Stimulated activated effector memory CD8-positive, alpha-beta T cell treated with anti-CD3 and anti-CD28 coated beads, Interleukin-12 subunit alpha, Interleukin-12 subunit beta, amount 100 ng/mL, for 72 hours (primary cell): ENCODE measurements around the gene MRPL12.

Experiments used
- ATAC-seq: fragments of 150-1000 bp; cut with Tn5 transposase; 2 replicates; pipeline ENCODE4 v1.10.0; 2021
- DNase-seq, 2 donors: peaks; one replicate each; pipeline ENCODE4 v3.0.0; 2021 to 2022; ENCODE audit warnings: low spot score in 2 of 2
- H3K27ac Mint-ChIP-seq: one replicate; pipeline ENCODE4 v1.8.0; 2022; ENCODE audit warnings: mild to moderate bottlenecking, mixed read lengths
- H3K36me3 Mint-ChIP-seq: one replicate; pipeline ENCODE4 v1.8.0; 2022; ENCODE audit warnings: mild to moderate bottlenecking, mixed read lengths
- H3K4me1 Mint-ChIP-seq: one replicate; pipeline ENCODE4 v1.8.0; 2022; ENCODE audit warnings: mixed read lengths
- H3K4me3 Mint-ChIP-seq: one replicate; pipeline ENCODE4 v1.8.0; 2022; ENCODE audit warnings: mild to moderate bottlenecking, mixed read lengths
- H3K9me3 Mint-ChIP-seq: one replicate; pipeline ENCODE4 v1.8.0; 2022; ENCODE audit warnings: mixed read lengths

The MRPL12 gene

GRCh38 chr17:81706232-81706611, 3.1 kb downstream of the MRPL12 start:
- no peak overlapping the region for H3K4me3 Mint-ChIP-seq
- H3K9me3 Mint-ChIP-seq = no peaks in the 10 kb centered on the region
- no peak overlapping the region for H3K27ac Mint-ChIP-seq
- H3K4me1 Mint-ChIP-seq = peaks cover 52% of the 10 kb centered on the region
- ATAC-seq (no peak), DNase-seq (no peak)
- peaks cover 78% of the 10 kb centered on the region for H3K36me3 Mint-ChIP-seq

GRCh38 chr17:81706757-81707624, 3.8 kb downstream of the MRPL12 start:
- no peak overlapping the region for H3K4me3 Mint-ChIP-seq
- ATAC-seq = no peak
- DNase-seq = no peak

GRCh38 chr17:81707725-81708646, 4.8 kb downstream of the MRPL12 start:
- Mint-ChIP-seq H3K4me3 (no peak overlapping the region), H3K4me1 (peaks cover 42% of the 10 kb centered on the region), H3K27ac (no peak overlapping the region), H3K9me3 (no peaks in the 10 kb centered on the region), H3K36me3 (peaks cover 70% of the 10 kb centered on the region)
- no peak for DNase-seq
- no peak for ATAC-seq

More at GRCh38 chr17:81706757-81707624, 3.8 kb downstream of the MRPL12 start:
- Mint-ChIP-seq H3K36me3 (peaks cover 74% of the 10 kb centered on the region), H3K9me3 (no peaks in the 10 kb centered on the region), H3K27ac (no peak overlapping the region), H3K4me1 (peaks cover 44% of the 10 kb centered on the region)

- no peak overlapping the region for H3K27ac Mint-ChIP-seq
- ATAC-seq (no peak), DNase-seq (no peak)
- peaks cover 65% of the 10 kb centered on the region for H3K36me3 Mint-ChIP-seq
- no peaks in the 10 kb centered on the region for H3K9me3 Mint-ChIP-seq
- H3K4me3 Mint-ChIP-seq = no peak overlapping the region
- peaks cover 43% of the 10 kb centered on the region for H3K4me1 Mint-ChIP-seq
Observed at GRCh38 chr17:81708739-81709185, 5.6 kb downstream of the MRPL12 start.

- Mint-ChIP-seq H3K4me3 (peak overlapping the region; percentile 74), H3K4me1 (peaks cover 28% of the 10 kb centered on the region), H3K9me3 (no peaks in the 10 kb centered on the region), H3K36me3 (peaks cover 46% of the 10 kb centered on the region), H3K27ac (peak overlapping the region; percentile 79)
- DNase-seq (no peak), ATAC-seq (no peak)
Observed at GRCh38 chr17:81710514-81711308, 7.5 kb downstream of the MRPL12 start.

DNA sequence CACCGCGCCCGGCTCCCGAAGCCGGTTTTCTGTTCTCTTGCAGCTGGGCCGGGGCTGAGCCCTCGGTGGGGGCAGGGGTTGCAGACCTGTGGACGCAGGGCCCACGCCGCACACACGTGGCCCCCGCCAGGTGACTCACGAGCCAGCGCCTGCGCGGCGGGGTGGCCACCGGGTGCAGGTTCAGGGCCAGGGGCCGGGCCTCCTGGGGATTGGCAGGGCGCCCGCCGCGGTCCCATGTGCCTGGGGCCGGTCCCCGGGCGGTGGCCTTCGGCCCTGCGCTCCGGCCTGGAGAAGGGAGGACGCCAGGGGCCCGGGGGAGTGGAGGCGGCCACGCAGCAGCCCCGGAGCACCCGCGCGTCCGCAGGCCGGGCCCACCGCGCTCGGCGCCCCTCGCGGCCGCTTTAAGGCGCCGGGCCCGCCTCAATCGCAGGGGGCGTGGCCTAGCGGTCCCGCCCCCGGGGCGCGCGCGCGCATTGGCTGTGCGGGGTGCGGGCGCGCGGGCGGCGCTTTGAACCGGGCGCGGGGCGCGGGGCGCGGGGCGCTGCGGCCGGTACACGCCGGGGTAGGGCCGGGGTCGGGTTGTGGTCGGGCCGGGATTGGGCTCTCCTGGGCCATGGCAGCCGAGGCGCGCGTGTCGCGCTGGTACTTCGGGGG, 8.8 kb downstream of the MRPL12 start, which contains the start of gene SLC25A10:
SLC25A10 (plus strand) TSS at position 471 of the 654 bp plus-strand sequence; CDS start at position 614, 143 bp downstream.
- Mint-ChIP-seq H3K36me3 (peaks cover 33% of the 10 kb centered on the region), H3K9me3 (no peaks in the 10 kb centered on the region), H3K27ac (peak within 1 kb of the TSS; percentile 79), H3K4me1 (peaks cover 17% of the 10 kb centered on the region), H3K4me3 (peak within 1 kb of the TSS; percentile 81)
- peak; percentile 80 to 91 for DNase-seq
- ATAC-seq = peak; percentile 91

GRCh38 chr17:81712468-81713003, 9.4 kb downstream of the MRPL12 start:
- Mint-ChIP-seq H3K36me3 (peaks cover 27% of the 10 kb centered on the region), H3K4me3 (peak overlapping the region; percentile 81), H3K27ac (peak overlapping the region; percentile 58), H3K9me3 (no peaks in the 10 kb centered on the region), H3K4me1 (peaks cover 17% of the 10 kb centered on the region)
- ATAC-seq (peak; percentile 31), DNase-seq (no peak)

DNA sequence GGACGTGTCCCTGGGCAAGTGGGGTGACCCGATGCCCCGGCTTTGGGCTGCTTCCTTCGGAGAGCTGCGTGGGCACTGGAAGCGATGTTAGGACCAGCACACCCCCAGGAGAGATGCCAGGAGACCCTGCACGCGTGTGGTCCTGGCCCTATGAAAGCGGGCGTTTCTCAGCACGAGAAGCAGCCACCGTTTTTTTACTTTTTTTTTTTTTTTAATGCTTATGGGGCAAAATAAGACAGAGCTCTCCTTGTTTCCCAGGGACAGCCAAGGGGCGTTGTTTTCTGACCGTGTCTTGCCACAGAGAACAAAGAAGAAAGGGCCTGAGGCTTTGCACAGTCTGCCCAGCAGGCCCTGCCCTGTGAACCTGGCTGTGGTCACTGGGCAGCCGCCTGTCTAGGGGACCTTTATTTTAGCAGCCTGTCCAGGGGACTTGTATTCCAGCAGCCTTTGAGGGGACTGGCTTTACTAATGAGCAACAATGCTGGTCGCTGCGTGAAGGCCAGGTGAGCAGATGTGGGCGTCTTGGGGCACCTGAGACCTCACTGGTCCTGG, 9.9 kb downstream of the MRPL12 start:
- peaks cover 17% of the 10 kb centered on the region for H3K4me1 Mint-ChIP-seq
- DNase-seq = no peak
- H3K27ac Mint-ChIP-seq = peak overlapping the region; percentile 58
- no peak for ATAC-seq
- H3K9me3 Mint-ChIP-seq = no peaks in the 10 kb centered on the region
- peaks cover 23% of the 10 kb centered on the region for H3K36me3 Mint-ChIP-seq
- H3K4me3 Mint-ChIP-seq = peak overlapping the region; percentile 81

DNA sequence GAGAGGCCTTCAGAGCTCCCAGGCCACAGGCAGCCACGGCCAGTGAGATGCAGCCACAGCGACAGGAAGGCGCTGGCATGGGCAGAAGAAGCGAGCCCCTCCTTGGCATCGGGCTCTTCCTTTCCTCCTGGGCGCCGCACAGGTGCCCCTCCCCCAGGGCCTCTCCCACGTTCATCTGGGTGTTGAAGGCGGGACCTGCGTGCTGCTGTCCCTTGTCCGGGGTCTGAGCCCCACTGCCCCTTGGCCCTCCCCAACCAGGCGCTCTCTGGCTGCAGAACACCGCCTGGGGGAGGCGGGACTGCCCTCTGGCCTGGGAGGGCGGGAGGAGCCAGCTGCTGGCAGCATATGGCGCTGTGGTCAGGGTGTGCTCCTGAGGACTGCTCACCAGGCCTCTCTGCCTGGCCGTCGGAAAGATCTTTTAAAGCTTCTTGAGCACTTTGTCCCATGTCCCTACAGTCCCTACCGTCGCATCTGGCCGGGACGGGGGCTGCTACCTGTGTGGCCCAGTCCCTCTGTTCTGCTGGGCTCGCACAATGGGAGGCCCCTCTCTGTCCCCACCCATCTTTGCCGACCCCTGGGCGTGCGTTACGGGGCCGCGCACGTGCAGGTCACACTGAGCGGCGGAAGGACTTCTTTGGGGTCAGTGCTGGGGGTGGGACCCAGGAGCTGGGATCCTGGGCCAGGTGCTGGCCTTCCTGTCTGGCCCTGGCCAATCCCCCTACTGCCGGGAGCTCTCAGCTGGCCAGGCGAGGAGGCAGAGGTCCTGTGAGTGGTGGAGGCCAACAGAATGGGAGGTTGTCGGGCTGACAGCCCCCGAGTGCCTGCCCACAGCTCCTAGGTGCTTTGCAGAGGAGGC, 10.6 kb downstream of the MRPL12 start:
- ATAC-seq (no peak), DNase-seq (no peak)
- H3K36me3 Mint-ChIP-seq = peaks cover 23% of the 10 kb centered on the region
- H3K4me1 Mint-ChIP-seq = peaks cover 17% of the 10 kb centered on the region
- peak overlapping the region; percentile 81 for H3K4me3 Mint-ChIP-seq
- no peaks in the 10 kb centered on the region for H3K9me3 Mint-ChIP-seq
- H3K27ac Mint-ChIP-seq = no peak overlapping the region

DNA sequence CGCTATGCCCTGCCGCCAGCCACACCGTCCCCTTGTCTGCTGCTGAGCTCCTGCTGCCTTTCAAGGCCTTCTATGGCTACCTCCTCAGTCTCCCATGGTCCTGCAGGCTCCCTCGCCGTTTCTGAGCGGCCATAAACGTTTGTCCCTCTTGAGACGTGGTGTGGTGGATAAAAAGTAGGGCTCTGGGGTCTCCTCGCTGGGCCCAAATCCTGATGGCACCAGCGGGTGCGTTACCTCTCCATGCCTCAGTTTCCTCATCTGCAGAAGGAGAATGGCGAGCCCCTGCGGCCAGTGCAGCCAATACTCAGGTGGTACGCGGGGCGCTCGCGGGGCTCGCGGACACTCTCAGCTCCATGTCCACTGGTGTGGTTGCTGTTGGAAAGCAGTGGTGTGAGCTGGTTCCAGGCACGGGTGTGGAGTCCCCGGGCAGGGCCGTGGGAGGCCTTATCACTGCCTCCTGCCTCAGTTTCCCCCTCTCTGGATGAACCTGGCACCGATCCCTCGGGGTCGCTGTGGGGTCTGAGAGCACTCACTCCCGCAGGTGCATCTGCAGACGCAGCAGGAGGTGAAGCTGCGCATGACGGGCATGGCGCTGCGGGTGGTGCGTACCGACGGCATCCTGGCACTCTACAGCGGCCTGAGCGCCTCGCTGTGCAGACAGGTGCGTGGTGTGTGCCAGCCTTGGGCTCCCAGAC, 11.4 kb downstream of the MRPL12 start:
- no peaks in the 10 kb centered on the region for H3K9me3 Mint-ChIP-seq
- H3K4me1 Mint-ChIP-seq = peaks cover 17% of the 10 kb centered on the region
- H3K27ac Mint-ChIP-seq = no peak overlapping the region
- peaks cover 23% of the 10 kb centered on the region for H3K36me3 Mint-ChIP-seq
- DNase-seq = no peak
- no peak for ATAC-seq
- H3K4me3 Mint-ChIP-seq = peak overlapping the region; percentile 16

DNA sequence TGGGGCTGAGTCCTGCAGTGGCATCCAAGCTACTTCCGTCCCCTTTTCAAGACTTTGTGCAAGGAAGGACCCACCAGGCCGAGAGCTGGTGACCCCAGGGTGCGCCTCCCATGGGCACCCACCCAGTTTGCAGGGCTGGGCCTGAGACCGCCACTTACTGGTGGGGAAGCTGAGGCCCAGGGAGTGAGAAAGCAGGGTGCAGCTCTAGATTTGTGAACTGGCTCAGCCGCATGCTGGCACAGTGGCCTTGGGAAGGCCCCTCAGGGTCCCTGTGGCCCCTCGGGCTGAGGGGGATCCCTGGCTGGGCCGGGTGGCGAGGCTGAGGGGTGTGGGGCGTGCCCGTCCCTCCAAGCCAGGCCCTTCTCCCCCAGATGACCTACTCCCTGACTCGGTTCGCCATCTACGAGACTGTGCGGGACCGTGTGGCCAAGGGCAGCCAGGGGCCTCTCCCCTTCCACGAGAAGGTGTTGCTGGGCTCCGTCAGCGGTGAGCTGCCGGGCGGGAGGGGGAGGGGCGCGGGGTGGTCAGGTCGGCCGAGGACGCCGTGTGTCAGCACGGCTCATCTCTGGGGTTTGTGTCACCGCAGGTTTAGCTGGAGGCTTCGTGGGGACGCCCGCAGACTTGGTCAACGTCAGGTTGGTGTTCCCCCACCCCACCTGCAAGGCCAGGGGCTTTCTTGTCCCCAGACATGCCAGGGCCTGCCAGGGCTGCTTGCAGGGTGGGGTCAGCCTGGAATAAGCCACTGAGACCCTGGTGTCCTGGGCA, 12.1 kb downstream of the MRPL12 start:
- Mint-ChIP-seq H3K9me3 (no peaks in the 10 kb centered on the region), H3K4me1 (peaks cover 14% of the 10 kb centered on the region), H3K27ac (no peak overlapping the region), H3K36me3 (peaks cover 21% of the 10 kb centered on the region), H3K4me3 (no peak overlapping the region)
- no peak for DNase-seq
- no peak for ATAC-seq
